Measurements from ENCODE around the gene PLCB4. TPM values are rescaled to one million over a fixed set of nuclear protein-coding genes. Genes with fewer than 3 reads are reported as not detected.

PLCB4 gene
- polyA plus RNA-seq, 1 donor (not counting 4 experiments of a cell fraction or from before 2014, with no cell fraction given): 4.1 TPM

- no peak for FAIRE-seq
- Histone ChIP-seq H3K4me3 (ENCODE audit: control insufficient read depth in 2 of 3, extremely low read depth in 1 of 3, insufficient read depth in 2 of 3, low read depth in 1 of 3, low read length in 3 of 3) (no peak overlapping the region), H4K20me1 (ENCODE audit: control insufficient read depth, extremely low read depth, insufficient read depth, low read length) (no peaks in the 10 kb centered on the region), H3K9me3 (ENCODE audit: control insufficient read depth, low read depth, low read length) (no peaks in the 10 kb centered on the region), H3K9me1 (ENCODE audit: control insufficient read depth, extremely low read depth, insufficient read depth, low read length) (no peaks in the 10 kb centered on the region), H3K79me2 (ENCODE audit: control insufficient read depth, insufficient read depth, low read length) (no peaks in the 10 kb centered on the region), H3K36me3 (ENCODE audit: control insufficient read depth in 2 of 2, extremely low read depth in 1 of 2, insufficient read depth in 2 of 2, low read length in 2 of 2) (no peaks in the 10 kb centered on the region), H3K4me1 (ENCODE audit: control insufficient read depth, extremely low read depth, insufficient read depth, low read length) (no peaks in the 10 kb centered on the region), H3K9ac (ENCODE audit: control insufficient read depth, extremely low read depth, insufficient read depth, low read length) (no peak overlapping the region), H3K4me2 (ENCODE audit: control insufficient read depth, extremely low read depth, insufficient read depth, low read depth, low read length) (no peak overlapping the region), H2AFZ (ENCODE audit: control insufficient read depth, low read length) (no peak overlapping the region), H3K27me3 (ENCODE audit: control insufficient read depth, extremely low read depth, insufficient read depth, low read length) (no peaks in the 10 kb centered on the region), H3K27ac (ENCODE audit: control insufficient read depth, insufficient read depth, low read length) (no peak overlapping the region)
- DNase-seq (ENCODE audit: low read depth, low spot score): no peak
- dilution Hi-C loops (cut with MboI; ENCODE audit: extremely low pct_ligation_motif_present, low sequenced_read_pairs): no loop called here
- no peak for TF ChIP-seq CTCF (optimal IDR thresholded peaks at IDR 0.05 in 1 of 3, IDR thresholded peaks at IDR 0.05 in 1 of 3, conservative IDR thresholded peaks at IDR 0.05 in 1 of 3; ENCODE audit: extremely low read depth in 1 of 3, insufficient read depth in 2 of 3, low read length in 3 of 3)
- no peak for TF ChIP-seq EZH2 (IDR thresholded peaks at IDR 0.05; ENCODE audit: low read length)
Observed at GRCh38 chr20:9202420-9203080, 133.7 kb downstream of the PLCB4 start.

GRCh38 chr20:9203081-9203447 lies 134.2 kb downstream of the PLCB4 start:
- H4K20me1 ChIP-seq (ENCODE audit: control insufficient read depth, extremely low read depth, insufficient read depth, low read length): no peaks in the 10 kb centered on the region
- dilution Hi-C loops (cut with MboI; ENCODE audit: extremely low pct_ligation_motif_present, low sequenced_read_pairs): no loop called here
- no peaks in the 10 kb centered on the region for H3K9me1 ChIP-seq (ENCODE audit: control insufficient read depth, extremely low read depth, insufficient read depth, low read length)
- H3K27ac ChIP-seq (ENCODE audit: control insufficient read depth, insufficient read depth, low read length): no peak overlapping the region
- H3K4me2 ChIP-seq (ENCODE audit: control insufficient read depth, extremely low read depth, insufficient read depth, low read depth, low read length): no peak overlapping the region
- H3K4me1 ChIP-seq (ENCODE audit: control insufficient read depth, extremely low read depth, insufficient read depth, low read length): no peaks in the 10 kb centered on the region
- FAIRE-seq: no peak
- no peak for DNase-seq (ENCODE audit: low read depth, low spot score)
- no peaks in the 10 kb centered on the region for H3K27me3 ChIP-seq (ENCODE audit: control insufficient read depth, extremely low read depth, insufficient read depth, low read length)
- no peaks in the 10 kb centered on the region for H3K36me3 ChIP-seq (ENCODE audit: control insufficient read depth in 2 of 2, extremely low read depth in 1 of 2, insufficient read depth in 2 of 2, low read length in 2 of 2)
- H3K79me2 ChIP-seq (ENCODE audit: control insufficient read depth, insufficient read depth, low read length): no peaks in the 10 kb centered on the region
- no peak overlapping the region for H3K4me3 ChIP-seq (ENCODE audit: control insufficient read depth in 2 of 3, extremely low read depth in 1 of 3, insufficient read depth in 2 of 3, low read depth in 1 of 3, low read length in 3 of 3)
- H3K9me3 ChIP-seq (ENCODE audit: control insufficient read depth, low read depth, low read length): no peaks in the 10 kb centered on the region
- no peak overlapping the region for H2AFZ ChIP-seq (ENCODE audit: control insufficient read depth, low read length)
- TF ChIP-seq CTCF (optimal IDR thresholded peaks at IDR 0.05 in 1 of 3, IDR thresholded peaks at IDR 0.05 in 1 of 3, conservative IDR thresholded peaks at IDR 0.05 in 1 of 3; ENCODE audit: extremely low read depth in 1 of 3, insufficient read depth in 2 of 3, low read length in 3 of 3) (no peak), EZH2 (IDR thresholded peaks at IDR 0.05; ENCODE audit: low read length) (no peak)
- H3K9ac ChIP-seq (ENCODE audit: control insufficient read depth, extremely low read depth, insufficient read depth, low read length): no peak overlapping the region
